HL-60 (cell line): ENCODE results near the gene CLEC2L.

Source experiments
- DNase-seq, 2 experiments: peaks; one replicate each; pipeline ENCODE4 v3.0.0-alpha.2; 2010 to 2020; ENCODE audit warnings: low read depth in 1 of 2, low spot score in 1 of 2
- H3K27ac ChIP-seq: fragments of 250-450 bp; sonication (Bioruptor Pico); replicated peaks from 2 replicates; pipeline ENCODE4 v1.5.1; 2020; ENCODE audit warnings: mild to moderate bottlenecking, moderate library complexity
- H3K27me3 ChIP-seq: fragments of 250-450 bp; sonication (Bioruptor Pico); 2 replicates; pipeline ENCODE4 v1.5.1; 2021; ENCODE audit warnings: mild to moderate bottlenecking, moderate library complexity; ENCODE audit not compliant: insufficient read depth, poor library complexity, severe bottlenecking
- H3K4me3 ChIP-seq: replicated peaks from 2 replicates; pipeline ENCODE4 v1.5.1; 2011; ENCODE audit warnings: mild to moderate bottlenecking, control low read depth, low read length; ENCODE audit not compliant: insufficient read depth
- CTCF ChIP-seq: IDR thresholded peaks from one replicate; pipeline ENCODE4 v1.5.1; 2011; ENCODE audit warnings: low read length, control low read depth, inconsistent platforms; ENCODE audit not compliant: insufficient read depth
- GABPA ChIP-seq: IDR thresholded peaks from 2 replicates; pipeline ENCODE4 v1.6.1; 2012; ENCODE audit warnings: low read depth
- POLR2AphosphoS5 ChIP-seq: IDR thresholded peaks from 2 replicates; pipeline ENCODE4 v1.6.1; 2012; ENCODE audit warnings: low read depth
- REST ChIP-seq: IDR thresholded peaks from 2 replicates; pipeline ENCODE4 v1.6.1; 2012; ENCODE audit warnings: low read depth; ENCODE audit not compliant: insufficient replicate concordance
- SPI1 ChIP-seq: IDR thresholded peaks from 2 replicates; pipeline ENCODE4 v1.6.1; 2012; ENCODE audit warnings: low read depth, mild to moderate bottlenecking, borderline replicate concordance

The CLEC2L gene

GRCh38 chr7:139572704-139573385 lies 49.4 kb downstream of the CLEC2L start:
- Histone ChIP-seq H3K4me3 (no peak overlapping the region), H3K27ac (no peak overlapping the region), H3K27me3 (no peaks in the 10 kb centered on the region)
- no peak for DNase-seq
- no peak for TF ChIP-seq CTCF
- no peak for TF ChIP-seq POLR2AphosphoS5
- TF ChIP-seq SPI1 = no peak
- no peak for TF ChIP-seq GABPA
- no peak for TF ChIP-seq REST

GRCh38 chr7:139573871-139574270 lies 50.4 kb downstream of the CLEC2L start:
- H3K27ac ChIP-seq = no peak overlapping the region
- H3K27me3 ChIP-seq = no peaks in the 10 kb centered on the region
- no peak for TF ChIP-seq REST
- TF ChIP-seq POLR2AphosphoS5 = no peak
- no peak for TF ChIP-seq CTCF
- no peak for TF ChIP-seq SPI1
- TF ChIP-seq GABPA = no peak
- DNase-seq = no peak
- H3K4me3 ChIP-seq = no peak overlapping the region

GRCh38 chr7:139574618-139575337 lies 51.3 kb downstream of the CLEC2L start:
- no peak overlapping the region for H3K4me3 ChIP-seq
- TF ChIP-seq REST = no peak
- no peak for TF ChIP-seq CTCF
- H3K27me3 ChIP-seq = no peaks in the 10 kb centered on the region
- DNase-seq = no peak
- no peak overlapping the region for H3K27ac ChIP-seq
